Bladder microvascular endothelial cell (primary cell): Measurements from ENCODE around the gene PP2D1. TPM values are rescaled to one million over a fixed set of nuclear protein-coding genes. Genes with fewer than 3 reads are reported as not detected.

Experiments used
- total RNA-seq: library from RNA; depleted of rRNA; stranded (reverse); fragments of >200 nt; gene quantifications from 2 replicates; pipeline ENCODE4 v1.2.3, GENCODE V29; 2014

The PP2D1 gene
- total RNA-seq: not detected in 2 replicates

DNA sequence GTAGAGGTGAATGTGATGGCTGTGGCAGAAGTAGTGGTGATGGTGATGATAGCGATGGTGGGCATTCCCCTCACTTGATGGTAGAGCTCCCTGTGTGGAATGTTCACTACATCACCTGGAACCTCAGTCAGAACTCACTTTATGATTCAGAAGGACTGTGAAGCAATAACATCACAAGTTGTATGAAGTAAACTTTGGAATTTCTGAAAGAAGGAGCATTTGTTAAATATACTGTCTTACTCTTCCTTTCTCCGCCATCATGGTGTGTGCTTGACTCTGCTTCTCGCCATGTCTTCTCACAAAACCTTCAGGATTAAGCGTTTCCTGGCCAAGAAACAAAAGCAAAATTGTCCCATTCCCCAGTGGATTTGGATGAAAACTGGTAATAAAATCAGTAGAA, at the start of gene PP2D1:
TSS of gene PP2D1 (minus strand) at position 101 of the 400 bp plus-strand sequence. CDS start 192 bp downstream, outside the sequence.

GRCh38 chr3:20039765-20040547, 27.9 kb upstream of the PP2D1 start, which contains the start of gene KAT2B:
TSS of gene KAT2B (plus strand) at chr3:20040446. CDS start at chr3:20040478, 32 bp downstream.

GRCh38 chr3:19946832-19947548, 65.1 kb downstream of the PP2D1 start, which contains the start of gene RAB5A:
TSS of gene RAB5A (plus strand) at chr3:19947097. CDS start at chr3:19950899, 3,802 bp downstream.

Other genes with a start within 250 kb of the PP2D1 start
- 0.25 TPM in 1 of 2 replicates, not detected in the other for gene EFHB, start 78.0 kb downstream of the PP2D1 start, total RNA-seq
- 58.3 and 80.2 TPM in 2 replicates for gene RAB5A, start 65.2 kb downstream of the PP2D1 start, total RNA-seq
- gene KAT2B, start 28.2 kb upstream of the PP2D1 start, total RNA-seq: 8.6 and 17.6 TPM in 2 replicates
- 4.0 and 4.2 TPM in 2 replicates for gene SGO1, start 173.9 kb upstream of the PP2D1 start, total RNA-seq